H9 (cell line): ENCODE measurements around the gene PARD6B. TPM values are rescaled to one million over a fixed set of nuclear protein-coding genes. Genes with fewer than 3 reads are reported as not detected.

Experiments used
- DNase-seq: peaks from one replicate; pipeline ENCODE4 v3.0.0-alpha.2; 2017
- H2AFZ ChIP-seq: one replicate; pipeline ENCODE4 v1.6.1; 2013; ENCODE audit warnings: mild to moderate bottlenecking, low read length, control low read depth, moderate library complexity
- H2AK5ac ChIP-seq: 2 replicates; pipeline ENCODE4 v1.6.1; 2013; ENCODE audit warnings: low read length, control low read depth, mixed read lengths; ENCODE audit not compliant: insufficient read length
- H2BK120ac ChIP-seq: one replicate; pipeline ENCODE4 v1.6.1; 2013; ENCODE audit warnings: low read depth, mild to moderate bottlenecking, low read length, control low read depth, inconsistent platforms; ENCODE audit not compliant: poor library complexity, severe bottlenecking
- H2BK12ac ChIP-seq: 2 replicates; pipeline ENCODE4 v1.6.1; 2013; ENCODE audit warnings: low read length, control low read depth, mixed read lengths, low read depth; ENCODE audit not compliant: insufficient read length
- H2BK15ac ChIP-seq: 2 replicates; pipeline ENCODE4 v1.6.1; 2013; ENCODE audit warnings: low read depth, low read length, control low read depth
- H2BK20ac ChIP-seq: one replicate; pipeline ENCODE4 v1.6.1; 2013; ENCODE audit warnings: low read depth, mild to moderate bottlenecking, low read length, control low read depth, inconsistent platforms; ENCODE audit not compliant: poor library complexity, severe bottlenecking
- H2BK5ac ChIP-seq: 2 replicates; pipeline ENCODE4 v1.6.1; 2013; ENCODE audit warnings: low read length, control low read depth, mixed read lengths; ENCODE audit not compliant: insufficient read length
- H3K14ac ChIP-seq: 2 replicates; pipeline ENCODE4 v1.6.1; 2013; ENCODE audit warnings: low read length, control low read depth; ENCODE audit not compliant: insufficient read depth
- H3K18ac ChIP-seq: 2 replicates; pipeline ENCODE4 v1.6.1; 2013; ENCODE audit warnings: low read depth, mild to moderate bottlenecking, mixed read lengths, low read length, control low read depth; ENCODE audit not compliant: insufficient read length
- H3K23ac ChIP-seq: 2 replicates; pipeline ENCODE4 v1.6.1; 2013; ENCODE audit warnings: low read length, control low read depth, mixed read lengths, low read depth; ENCODE audit not compliant: insufficient read length
- H3K23me2 ChIP-seq: 2 replicates; pipeline ENCODE4 v1.6.1; 2013; ENCODE audit warnings: low read depth, mild to moderate bottlenecking, mixed read lengths, low read length, control low read depth; ENCODE audit not compliant: insufficient read length, poor library complexity, severe bottlenecking
- H3K27ac ChIP-seq: 2 replicates; pipeline ENCODE4 v1.5.1; 2013; ENCODE audit warnings: low read length, control low read depth, mixed read lengths, low read depth; ENCODE audit not compliant: insufficient read length
- H3K27me3 ChIP-seq: 2 replicates; pipeline ENCODE4 v1.6.1; 2013; ENCODE audit warnings: low read length, control low read depth, inconsistent platforms; ENCODE audit not compliant: insufficient read depth
- H3K4ac ChIP-seq: 2 replicates; pipeline ENCODE4 v1.6.1; 2013; ENCODE audit warnings: low read depth, mild to moderate bottlenecking, control low read depth, inconsistent platforms, low read length, moderate library complexity
- H3K4me1 ChIP-seq: 2 replicates; pipeline ENCODE4 v1.6.1; 2013; ENCODE audit warnings: low read length, control low read depth, inconsistent platforms; ENCODE audit not compliant: insufficient read depth
- H3K4me2 ChIP-seq: 2 replicates; pipeline ENCODE4 v1.6.1; 2013; ENCODE audit warnings: low read length, control low read depth, mixed read lengths; ENCODE audit not compliant: insufficient read length, insufficient read depth
- H3K56ac ChIP-seq: 2 replicates; pipeline ENCODE4 v1.6.1; 2013; ENCODE audit warnings: low read depth, mild to moderate bottlenecking, mixed read lengths, low read length, control low read depth; ENCODE audit not compliant: insufficient read length
- H3K79me1 ChIP-seq: 2 replicates; pipeline ENCODE4 v1.6.1; 2013; ENCODE audit warnings: low read depth, mild to moderate bottlenecking, moderate library complexity, low read length, control low read depth, inconsistent platforms; ENCODE audit not compliant: insufficient read depth, poor library complexity, severe bottlenecking
- H3K79me2 ChIP-seq: 2 replicates; pipeline ENCODE4 v1.6.1; 2013; ENCODE audit warnings: low read length, control low read depth, inconsistent platforms; ENCODE audit not compliant: insufficient read depth
- H3K9ac ChIP-seq: 2 replicates; pipeline ENCODE4 v1.6.1; 2013; ENCODE audit warnings: low read length, control low read depth, mixed read lengths; ENCODE audit not compliant: insufficient read length; ENCODE audit errors: extremely low read depth
- H3K9me3 ChIP-seq: one replicate; pipeline ENCODE4 v1.6.1; 2013; ENCODE audit warnings: low read depth, low read length, inconsistent platforms; ENCODE audit not compliant: control insufficient read depth
- H3T11ph ChIP-seq: one replicate; pipeline ENCODE4 v1.6.1; 2013; ENCODE audit warnings: mild to moderate bottlenecking, low read length, control low read depth, inconsistent platforms
- H4K20me1 ChIP-seq: one replicate; pipeline ENCODE4 v1.6.1; 2013; ENCODE audit not compliant: control insufficient read depth, insufficient read length, insufficient read depth
- H4K5ac ChIP-seq: 2 replicates; pipeline ENCODE4 v1.6.1; 2013; ENCODE audit warnings: low read depth, mild to moderate bottlenecking, mixed read lengths, low read length, control low read depth; ENCODE audit not compliant: insufficient read length
- H4K8ac ChIP-seq: replicated peaks from 2 replicates; pipeline ENCODE4 v1.6.1; 2013; ENCODE audit warnings: low read length, control low read depth, mixed read lengths, low read depth; ENCODE audit not compliant: insufficient read length
- H4K91ac ChIP-seq: 2 replicates; pipeline ENCODE4 v1.6.1; 2013; ENCODE audit warnings: low read depth, mild to moderate bottlenecking, moderate library complexity, mixed read lengths, low read length, control low read depth; ENCODE audit not compliant: insufficient read length
- H3K27ac Mint-ChIP-seq, 3 experiments: 2 replicates in 2 of 3; 3 replicates in 1 of 3; pipeline ENCODE4 v1.8.0; 2020 to 2021; ENCODE audit warnings: mixed read lengths in 3 of 3, mild to moderate bottlenecking in 1 of 3, moderate library complexity in 1 of 3
- H3K27me3 Mint-ChIP-seq: 2 replicates; pipeline ENCODE4 v1.8.0; 2021; ENCODE audit warnings: low read depth, mild to moderate bottlenecking, moderate library complexity, mixed read lengths
- H3K36me3 Mint-ChIP-seq, 3 experiments: 2 replicates in 2 of 3; 3 replicates in 1 of 3; pipeline ENCODE4 v1.8.0; 2020 to 2021; ENCODE audit warnings: low read depth in 3 of 3, mixed read lengths in 3 of 3; ENCODE audit not compliant: insufficient read depth in 1 of 3
- H3K4me1 Mint-ChIP-seq, 2 experiments: 2 replicates each; pipeline ENCODE4 v1.8.0; 2020; ENCODE audit warnings: mixed read lengths in 2 of 2
- H3K4me3 Mint-ChIP-seq, 2 experiments: 2 replicates in 1 of 2; 3 replicates in 1 of 2; pipeline ENCODE4 v1.8.0; 2020 to 2021; ENCODE audit warnings: mild to moderate bottlenecking in 2 of 2, mixed read lengths in 2 of 2, moderate library complexity in 1 of 2
- H3K9me3 Mint-ChIP-seq, 2 experiments: 2 replicates in 1 of 2; 3 replicates in 1 of 2; pipeline ENCODE4 v1.8.0; 2020; ENCODE audit warnings: mild to moderate bottlenecking in 2 of 2, mixed read lengths in 2 of 2, moderate library complexity in 1 of 2
- WGBS: extraction: QIAGEN DNeasy Blood & Tissue Kit; methylation state at CpG from one replicate; pipeline ENCODE4 v1.1.7; 2013; ENCODE audit warnings: missing lambda C conversion rate, low lambda C conversion rate, mixed read lengths; ENCODE audit not compliant: insufficient read length; ENCODE audit errors: extremely low coverage; 5-methylcytosine and 5-hydroxymethylcytosine counted together
- total RNA-seq: library from RNA; stranded (reverse); gene quantifications from 2 replicates; pipeline ENCODE4 v1.2.1, GENCODE V29; 2021
- TF ChIP-seq, protein P1 (sequence below): fragments of 200-600 bp; sonication (generic); conservative IDR thresholded peaks from 3 replicates; pipeline ENCODE4 v1.8.0; 2021; ENCODE audit warnings: antibody characterized with exemption, mild to moderate bottlenecking

Gene PARD6B
- total RNA-seq, 1 experiment from 2014 or later = 27.4 TPM

DNA sequence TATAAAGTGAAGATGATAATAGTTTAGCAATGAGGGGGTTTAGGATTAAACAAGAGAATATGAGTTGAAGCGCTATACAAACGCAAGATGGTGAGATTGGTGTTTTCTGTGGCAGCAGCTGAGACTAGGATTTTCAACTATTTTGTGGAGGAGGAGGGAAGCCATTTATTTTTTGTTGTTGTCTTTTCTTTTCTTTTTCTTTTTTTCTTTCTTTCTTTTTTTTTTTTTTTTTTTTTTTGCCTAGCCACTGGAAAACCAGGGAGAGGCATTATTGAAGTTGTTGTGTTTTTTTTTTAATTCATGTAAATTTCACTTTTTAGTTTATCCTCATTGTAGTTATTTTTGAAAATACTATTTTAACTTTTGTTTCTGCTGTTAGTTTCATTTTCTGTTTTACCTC is 15.9 kb downstream of the PARD6B start:
- peaks cover 35 to 36% of the 10 kb centered on the region in 2 experiments for H3K4me1 Mint-ChIP-seq
- no peak overlapping the region for H3K23ac ChIP-seq
- H2BK12ac ChIP-seq = no peak overlapping the region
- H2AFZ ChIP-seq = no peak overlapping the region
- H3K79me1 ChIP-seq = no peaks in the 10 kb centered on the region
- H4K5ac ChIP-seq = no peak overlapping the region
- H3K27me3 ChIP-seq = no peaks in the 10 kb centered on the region
- no peak overlapping the region for H3K18ac ChIP-seq
- peaks cover 16 to 48% (median 30%) of the 10 kb centered on the region in 3 experiments; a peak in 6 of 7 replicates for H3K36me3 Mint-ChIP-seq
- no peaks in the 10 kb centered on the region; the same call in 1 of the 2 replicates for H3K4me1 ChIP-seq
- no peaks in the 10 kb centered on the region for H4K20me1 ChIP-seq
- H4K91ac ChIP-seq = no peak overlapping the region
- no CpG with 5 or more reads among the region's 2 CpGs for WGBS
- H3K27ac ChIP-seq = no peak overlapping the region
- TF ChIP-seq, protein P1, sequence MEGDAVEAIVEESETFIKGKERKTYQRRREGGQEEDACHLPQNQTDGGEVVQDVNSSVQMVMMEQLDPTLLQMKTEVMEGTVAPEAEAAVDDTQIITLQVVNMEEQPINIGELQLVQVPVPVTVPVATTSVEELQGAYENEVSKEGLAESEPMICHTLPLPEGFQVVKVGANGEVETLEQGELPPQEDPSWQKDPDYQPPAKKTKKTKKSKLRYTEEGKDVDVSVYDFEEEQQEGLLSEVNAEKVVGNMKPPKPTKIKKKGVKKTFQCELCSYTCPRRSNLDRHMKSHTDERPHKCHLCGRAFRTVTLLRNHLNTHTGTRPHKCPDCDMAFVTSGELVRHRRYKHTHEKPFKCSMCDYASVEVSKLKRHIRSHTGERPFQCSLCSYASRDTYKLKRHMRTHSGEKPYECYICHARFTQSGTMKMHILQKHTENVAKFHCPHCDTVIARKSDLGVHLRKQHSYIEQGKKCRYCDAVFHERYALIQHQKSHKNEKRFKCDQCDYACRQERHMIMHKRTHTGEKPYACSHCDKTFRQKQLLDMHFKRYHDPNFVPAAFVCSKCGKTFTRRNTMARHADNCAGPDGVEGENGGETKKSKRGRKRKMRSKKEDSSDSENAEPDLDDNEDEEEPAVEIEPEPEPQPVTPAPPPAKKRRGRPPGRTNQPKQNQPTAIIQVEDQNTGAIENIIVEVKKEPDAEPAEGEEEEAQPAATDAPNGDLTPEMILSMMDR = no peak
- H3K4me3 Mint-ChIP-seq = no peak overlapping the region
- H3T11ph ChIP-seq = no peak overlapping the region
- H3K79me2 ChIP-seq = no peaks in the 10 kb centered on the region; the same call in 1 of the 2 replicates
- H3K9me3 ChIP-seq = no peaks in the 10 kb centered on the region
- no peaks in the 10 kb centered on the region for H3K23me2 ChIP-seq
- no peak for DNase-seq
- no peaks in the 10 kb centered on the region for H3K27me3 Mint-ChIP-seq
- peak overlapping the region in 2 of 3 experiments; percentile 3 to 92; a peak in 3 of 7 replicates for H3K27ac Mint-ChIP-seq
- no peak overlapping the region for H3K14ac ChIP-seq
- no peak overlapping the region for H2AK5ac ChIP-seq
- no peak overlapping the region for H3K9ac ChIP-seq
- H3K9me3 Mint-ChIP-seq = no peaks in the 10 kb centered on the region
- H3K4ac ChIP-seq = no peak overlapping the region
- H2BK15ac ChIP-seq = no peak overlapping the region
- no peak overlapping the region for H3K56ac ChIP-seq
- no peak overlapping the region for H2BK20ac ChIP-seq
- no peak overlapping the region for H3K4me2 ChIP-seq
- no peak overlapping the region for H4K8ac ChIP-seq
- no peak overlapping the region for H2BK5ac ChIP-seq
- no peak overlapping the region for H2BK120ac ChIP-seq
